GDM1 (cell line): ENCODE results near the gene FBXW8.

Source experiments
- DNase-seq: peaks from one replicate; lab custom pipeline; 2025; lab: John Stamatoyannopoulos, UW

The FBXW8 gene

DNA sequence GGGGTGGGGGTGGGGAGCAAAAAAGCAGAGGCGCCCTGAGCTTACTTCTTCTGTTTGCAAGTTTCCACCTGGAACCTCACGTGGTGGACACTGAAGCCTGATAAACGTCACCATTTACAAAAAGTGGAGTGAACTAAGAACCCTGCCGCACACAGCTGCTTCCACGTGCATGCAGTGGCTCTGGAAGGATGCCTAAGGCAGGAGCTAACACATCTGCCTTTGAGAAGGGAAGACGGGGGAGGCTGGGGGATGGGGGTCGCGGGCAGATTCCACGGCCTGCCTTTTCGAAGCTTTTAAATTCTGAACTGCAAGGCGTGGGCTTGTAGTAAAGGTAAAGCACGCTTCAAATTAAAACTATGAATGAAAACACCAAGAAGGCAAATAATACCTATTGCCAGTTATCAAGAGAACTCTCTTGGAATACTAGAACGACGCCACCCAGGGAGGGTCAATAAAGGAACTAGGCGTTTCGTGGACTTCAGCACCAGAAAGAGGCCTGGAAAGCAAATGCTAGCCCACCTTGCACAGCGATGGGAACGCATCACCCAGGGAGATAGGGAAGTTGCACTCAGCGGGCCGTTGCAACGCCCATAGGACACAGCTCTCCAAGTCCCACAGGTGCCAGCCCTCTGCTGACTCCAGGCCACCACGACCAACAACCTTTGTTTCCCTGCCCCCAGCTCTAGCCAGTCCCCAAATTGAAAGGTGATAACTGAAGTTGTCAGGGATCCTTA lies 126.7 kb downstream of the FBXW8 start:
- no peak for DNase-seq

- no peak for DNase-seq
Observed at GRCh38 chr12:117038023-117038680, 127.4 kb downstream of the FBXW8 start.

DNA sequence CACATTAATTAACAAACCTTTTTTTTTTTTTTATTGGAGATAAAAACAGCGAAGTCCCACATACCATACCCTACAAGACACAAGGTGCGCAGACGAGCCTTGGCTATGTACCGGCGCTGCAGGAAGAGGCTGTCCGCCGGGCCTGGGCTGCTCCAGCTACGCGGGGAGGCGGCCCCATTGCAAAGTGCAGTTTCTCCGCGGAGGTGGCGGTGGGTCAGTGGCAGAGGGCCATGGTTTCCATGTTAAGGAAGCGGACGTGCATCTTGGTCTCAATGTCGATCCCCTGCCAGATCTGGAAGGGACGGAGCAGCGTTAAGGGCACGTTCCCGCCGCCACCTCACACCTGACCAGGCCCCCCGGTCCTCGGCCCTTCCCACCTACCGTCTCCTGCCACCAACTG lies 128.2 kb downstream of the FBXW8 start:
- no peak for DNase-seq

DNA sequence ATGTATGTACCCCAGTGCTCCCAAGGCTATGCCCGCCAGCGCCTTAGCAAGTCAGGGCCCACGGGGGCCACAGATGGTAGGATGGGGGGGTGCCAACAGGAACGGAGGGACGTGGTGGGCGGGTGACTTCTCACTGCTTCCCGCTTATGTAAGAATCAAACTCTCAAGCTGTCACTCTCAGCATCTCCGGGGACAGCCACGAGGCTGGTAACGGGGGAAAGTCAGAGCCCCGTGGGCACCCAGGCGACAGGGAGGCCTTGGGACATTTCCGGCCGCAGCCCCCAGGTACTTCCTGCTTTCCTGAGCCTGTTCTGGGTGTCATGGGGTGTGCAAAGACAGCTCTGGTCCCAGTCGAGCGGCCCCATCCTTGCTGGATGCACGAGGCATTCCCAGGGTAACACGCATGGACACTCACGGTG lies 129.2 kb downstream of the FBXW8 start:
- DNase-seq: no peak

DNA sequence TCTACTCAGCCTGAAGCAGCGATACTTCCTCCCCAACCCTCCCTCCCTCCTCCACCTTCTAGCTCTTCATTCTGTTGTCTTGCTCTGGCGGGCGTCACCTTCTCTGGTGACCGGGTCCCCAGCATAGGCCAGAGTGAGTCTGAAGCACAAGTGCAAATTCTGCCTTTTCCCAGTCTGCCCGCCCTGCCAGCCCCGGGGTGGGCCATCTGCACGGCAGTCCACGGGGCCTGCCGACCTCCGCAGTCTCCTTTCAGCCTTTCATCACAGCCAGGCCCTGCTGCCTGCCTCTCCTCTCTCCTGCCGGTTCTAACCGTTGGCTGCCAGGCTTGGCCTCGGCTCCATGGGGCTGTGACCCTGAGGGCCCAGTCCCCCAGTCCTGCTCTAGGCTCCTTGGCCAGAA lies 129.7 kb downstream of the FBXW8 start:
- no peak for DNase-seq

GRCh38 chr12:117041798-117042170 lies 131.0 kb downstream of the FBXW8 start:
- no peak for DNase-seq

GRCh38 chr12:117042171-117042842 lies 131.6 kb downstream of the FBXW8 start:
- no peak for DNase-seq

DNA sequence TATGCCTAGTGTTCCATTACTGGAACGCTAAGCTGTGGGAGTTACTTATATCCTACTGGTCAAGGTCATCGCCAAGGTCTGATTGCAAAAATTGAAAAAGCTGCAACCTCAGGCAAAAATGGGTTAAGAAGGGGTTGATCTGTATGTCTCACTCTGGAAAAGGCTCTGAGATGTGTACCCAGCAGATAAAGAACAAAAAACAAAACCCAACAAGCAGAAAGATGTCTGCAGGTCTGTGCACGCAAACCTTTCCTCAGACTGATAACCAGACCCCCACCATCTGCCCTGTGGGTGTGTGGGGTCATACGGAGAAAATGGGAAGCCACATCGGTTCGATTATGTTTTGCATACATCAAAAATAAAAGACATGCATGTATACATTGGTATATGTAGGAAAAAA lies 132.1 kb downstream of the FBXW8 start:
- no peak for DNase-seq

GRCh38 chr12:117044311-117044710 lies 133.6 kb downstream of the FBXW8 start:
- DNase-seq: no peak

GRCh38 chr12:117044790-117045159 lies 134.0 kb downstream of the FBXW8 start:
- DNase-seq: no peak

- peak; percentile 74 for DNase-seq
Observed at GRCh38 chr12:117045160-117046010, 134.6 kb downstream of the FBXW8 start.

DNA sequence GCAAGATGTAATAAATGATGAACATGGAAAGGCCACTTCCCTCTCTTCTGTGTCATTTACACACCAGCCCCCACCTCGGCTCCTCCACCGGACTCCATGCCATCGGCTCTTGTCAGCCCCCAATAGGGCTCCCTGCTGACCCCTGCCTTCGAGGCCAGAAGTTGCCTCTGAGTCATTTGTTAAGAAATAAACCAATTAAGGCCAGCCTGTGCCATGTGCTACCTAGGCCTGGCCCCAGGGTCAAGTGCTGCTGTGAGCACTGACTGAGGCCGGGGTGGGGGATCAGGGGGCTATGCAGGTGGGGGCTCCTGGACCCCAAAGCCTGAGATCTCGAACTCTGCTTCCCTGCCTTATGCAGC lies 135.2 kb downstream of the FBXW8 start:
- DNase-seq: peak; percentile 41

DNA sequence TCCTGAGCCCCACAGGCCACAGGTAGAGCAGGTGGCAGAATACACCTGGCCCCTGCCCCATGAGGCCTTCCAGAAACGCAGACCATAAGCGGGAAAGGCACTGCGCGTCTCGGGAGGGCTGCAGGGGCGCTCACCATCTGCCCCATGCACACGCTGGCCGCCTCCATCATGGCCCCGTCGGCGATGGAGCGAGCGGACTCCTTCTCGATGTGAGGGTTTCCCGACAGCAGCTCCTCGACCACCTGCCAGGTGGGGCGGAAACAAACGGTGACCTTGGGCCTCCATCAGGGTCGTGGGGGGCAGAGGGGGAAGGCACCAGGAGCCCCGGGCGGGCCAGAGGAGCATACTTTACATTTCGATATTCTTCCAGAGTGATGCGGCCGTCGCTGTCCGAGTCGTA lies 135.7 kb downstream of the FBXW8 start:
- DNase-seq: no peak

- no peak for DNase-seq
Observed at GRCh38 chr12:117046861-117047530, 136.2 kb downstream of the FBXW8 start.

- no peak for DNase-seq
Observed at GRCh38 chr12:117047810-117048584, 137.2 kb downstream of the FBXW8 start.

DNA sequence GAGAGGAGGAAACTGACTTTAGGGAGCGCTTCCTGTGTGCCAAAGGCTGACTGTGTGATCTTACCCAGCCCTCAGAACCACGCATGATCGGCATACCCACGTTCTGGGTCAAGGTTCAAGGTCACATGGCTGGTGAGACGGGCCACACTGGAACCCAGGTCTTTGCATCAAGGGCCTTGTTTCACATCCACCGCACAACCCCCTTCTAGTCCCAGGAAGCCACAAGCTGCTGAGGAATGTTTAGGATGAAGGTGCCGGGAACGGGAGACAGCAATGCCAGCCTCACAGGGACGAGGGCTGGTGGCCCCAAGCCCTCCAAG lies 137.8 kb downstream of the FBXW8 start:
- DNase-seq: no peak

DNA sequence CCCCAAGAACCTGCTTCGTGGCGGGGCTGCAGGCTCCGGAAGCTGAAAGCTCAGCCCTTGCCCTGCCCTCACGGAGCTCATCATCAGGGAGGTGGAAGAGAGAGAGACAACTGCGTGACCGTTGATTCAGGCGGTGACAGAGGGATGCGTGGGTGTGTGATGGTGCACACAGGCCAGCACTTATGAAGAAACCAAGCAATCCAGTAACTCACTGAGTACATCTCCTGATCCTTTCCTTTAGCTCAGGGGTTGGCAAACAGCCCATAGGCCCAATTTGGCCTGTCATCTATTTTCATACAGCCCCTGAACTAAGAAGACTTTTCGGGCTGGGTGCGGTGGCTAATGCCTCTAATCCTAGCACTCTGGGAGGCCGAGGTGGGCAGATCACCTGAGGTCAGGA lies 138.5 kb downstream of the FBXW8 start:
- no peak for DNase-seq

DNA sequence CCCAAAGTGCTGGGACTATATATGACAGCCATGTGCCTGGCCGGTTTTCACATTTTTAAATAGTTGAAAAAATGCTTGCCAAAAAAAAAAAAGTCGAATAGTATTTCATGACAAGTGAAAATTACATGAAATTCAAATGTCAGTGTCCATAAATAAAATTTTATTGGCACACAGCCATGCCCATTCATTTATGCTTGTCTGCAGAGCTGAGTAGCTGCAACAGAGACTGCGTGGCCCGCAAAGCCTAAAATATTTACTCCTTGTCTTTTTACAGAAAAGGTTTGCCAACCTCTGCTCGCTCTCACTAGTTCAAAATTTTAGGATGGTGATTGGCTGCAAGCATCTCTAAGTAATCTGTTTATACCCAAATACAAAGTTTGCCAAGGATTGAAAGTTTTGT lies 139.3 kb downstream of the FBXW8 start:
- DNase-seq: no peak

DNA sequence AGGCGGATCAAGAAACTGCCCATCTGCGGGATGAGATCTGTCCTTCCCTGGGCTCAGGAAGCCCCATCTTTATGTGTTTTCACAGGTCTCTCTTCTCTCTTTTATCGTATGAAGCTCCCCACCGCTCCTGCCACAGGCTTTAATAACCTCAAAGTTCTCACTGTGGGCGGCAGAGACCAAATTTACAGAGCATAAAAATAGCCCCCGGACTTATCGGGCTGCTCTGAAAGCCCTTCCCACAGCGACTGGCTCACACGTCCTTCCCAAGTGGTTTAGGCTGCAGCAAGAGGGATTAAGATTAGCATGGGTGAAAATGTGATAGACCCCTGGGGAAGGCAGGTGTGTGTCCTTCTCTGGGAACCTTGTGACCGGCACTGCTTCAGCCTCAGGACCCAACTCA lies 140.6 kb downstream of the FBXW8 start:
- DNase-seq: no peak

GRCh38 chr12:117052386-117053049 lies 141.8 kb downstream of the FBXW8 start:
- DNase-seq: no peak

DNA sequence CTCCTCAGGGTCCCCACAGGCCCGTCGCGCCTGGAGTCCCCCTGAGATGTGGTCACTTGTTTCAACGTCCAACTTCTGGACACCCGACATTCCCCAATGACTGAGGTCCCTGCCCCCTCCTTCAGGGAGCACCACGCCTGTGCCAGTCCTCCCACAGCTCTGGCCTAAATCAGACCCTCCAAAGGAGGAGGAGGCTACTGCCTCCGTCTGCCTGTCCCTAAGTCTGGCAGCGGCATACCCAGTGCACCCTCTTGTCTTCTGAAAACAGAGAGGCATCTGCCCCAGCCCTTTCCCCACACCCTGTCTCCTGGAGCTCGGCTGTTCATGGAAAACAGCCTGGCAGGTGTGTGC lies 142.3 kb downstream of the FBXW8 start:
- DNase-seq: no peak
